K562 (cell line): Measurements from ENCODE around the gene PSMC4. TPM values are rescaled to one million over a fixed set of nuclear protein-coding genes. Genes with fewer than 3 reads are reported as not detected.

ENCODE experiments used
- ELF4 ChIP-seq: fragments of 450-650 bp; formaldehyde crosslinking; IDR thresholded peaks from 2 replicates; pipeline ENCODE4 v1.4.0; 2022; ENCODE audit warnings: missing genetic modification characterization
- FOXJ2 ChIP-seq: fragments of 200-800 bp; sonication (Bioruptor generic); IDR thresholded peaks from 2 replicates; pipeline ENCODE4 v1.6.1; 2016; ENCODE audit warnings: missing genetic modification characterization, missing compliant biosample characterization
- FOXK1 ChIP-seq: sonication (generic); formaldehyde crosslinking; IDR thresholded peaks from 2 replicates; pipeline ENCODE4 v1.8.0; 2022; ENCODE audit warnings: missing genetic modification reagents, mild to moderate bottlenecking, borderline replicate concordance
- MCM2 ChIP-seq: fragments of 450-650 bp; IDR thresholded peaks from 2 replicates; pipeline ENCODE4 v1.6.1; 2017; ENCODE audit warnings: low read depth, mild to moderate bottlenecking
- MEF2A ChIP-seq: IDR thresholded peaks from 2 replicates; pipeline ENCODE4 v1.6.1; 2011; ENCODE audit warnings: low read depth, mild to moderate bottlenecking, low read length, moderate library complexity; ENCODE audit not compliant: control insufficient read depth
- MEIS2 ChIP-seq: fragments of 450-650 bp; IDR thresholded peaks from 2 replicates; pipeline ENCODE4 v1.6.1; 2014; ENCODE audit warnings: mild to moderate bottlenecking; ENCODE audit not compliant: partially characterized antibody
- MTA3 ChIP-seq: fragments of 450-650 bp; formaldehyde crosslinking; IDR thresholded peaks from 2 replicates; pipeline ENCODE4 v1.6.1; 2017; ENCODE audit warnings: mild to moderate bottlenecking, borderline replicate concordance
- NEUROD1 ChIP-seq: fragments of 150-350 bp; IDR thresholded peaks from 2 replicates; pipeline ENCODE4 v1.6.1; 2014; ENCODE audit warnings: borderline replicate concordance, low read length, low read depth; ENCODE audit not compliant: partially characterized antibody
- NFYB ChIP-seq: IDR thresholded peaks from 2 replicates; pipeline ENCODE4 v1.6.1; 2011; ENCODE audit warnings: mild to moderate bottlenecking, moderate library complexity; ENCODE audit not compliant: insufficient read length; ENCODE audit errors: extremely low read depth
- OTX1 ChIP-seq: fragments of 450-650 bp; formaldehyde crosslinking; IDR thresholded peaks from 2 replicates; pipeline ENCODE4 v1.4.0; 2022; ENCODE audit warnings: mild to moderate bottlenecking
- POLR2G ChIP-seq: fragments of 200-400 bp; formaldehyde crosslinking; IDR thresholded peaks from 2 replicates; pipeline ENCODE4 v1.6.1; 2017; ENCODE audit warnings: low read depth, mild to moderate bottlenecking, antibody characterized with exemption, low read length, moderate library complexity
- SREBF2 ChIP-seq: sonication (generic); formaldehyde crosslinking; IDR thresholded peaks from 2 replicates; pipeline ENCODE4 v1.4.0; 2020; ENCODE audit warnings: mild to moderate bottlenecking, missing genetic modification reagents
- TCF7 ChIP-seq: sonication (generic); IDR thresholded peaks from 2 replicates; pipeline ENCODE4 v1.6.1; 2016; ENCODE audit warnings: antibody characterized with exemption, borderline replicate concordance
- ZC3H4 ChIP-seq: sonication (generic); formaldehyde crosslinking; IDR thresholded peaks from 2 replicates; pipeline ENCODE4 v1.9.0; 2021; ENCODE audit warnings: missing genetic modification reagents, borderline replicate concordance
- ZFX ChIP-seq: sonication (generic); formaldehyde crosslinking; IDR thresholded peaks from 2 replicates; pipeline ENCODE4 v1.8.0; 2022; ENCODE audit warnings: mild to moderate bottlenecking, missing genetic modification reagents, moderate library complexity
- ZKSCAN3 ChIP-seq: fragments of 250-450 bp; sonication (Bioruptor Pico); IDR thresholded peaks from 2 replicates; pipeline ENCODE4 v1.4.0; 2020
- ZNF175 ChIP-seq: fragments of 200-800 bp; sonication (Bioruptor generic); IDR thresholded peaks from 2 replicates; pipeline ENCODE4 v1.6.1; 2016; ENCODE audit warnings: low read depth, mild to moderate bottlenecking, missing genetic modification characterization, missing compliant biosample characterization
- ZNF217 ChIP-seq: sonication (generic); formaldehyde crosslinking; IDR thresholded peaks from 2 replicates; pipeline ENCODE4 v1.8.0; 2022; ENCODE audit warnings: mild to moderate bottlenecking, missing genetic modification reagents
- ZSCAN32 ChIP-seq: fragments of 450-650 bp; formaldehyde crosslinking; IDR thresholded peaks from 2 replicates; pipeline ENCODE4 v1.4.0; 2020; ENCODE audit warnings: mild to moderate bottlenecking, moderate library complexity
- polyA plus RNA-seq, 8 experiments: library from polyadenylated mRNA; depleted of rRNA in 4 of 8; stranded (reverse) in 5 of 8; unstranded in 3 of 8; fragments of >200 nt; fragmentation: Nextera tagmentation in 2 of 8; fragmentation: Illumina TruSeq in 1 of 8; extraction: Ambion mirVana in 2 of 8; extraction: Trizol in 1 of 8; gene quantifications; 2 replicates each; pipeline versions ENCODE4 v1.2.1 to v1.2.3, GENCODE V29; 2011 to 2014; ENCODE audit warnings: inconsistent platforms in 1 of 8, missing spikeins in 1 of 8
- total RNA-seq, 7 experiments: library from RNA; depleted of rRNA in 6 of 7; stranded (reverse); fragments of >200 nt in 6 of 7; fragmentation: Illumina TruSeq in 2 of 7; extraction: Trizol in 2 of 7; gene quantifications; 2 replicates each; pipeline versions ENCODE4 v1.2.1 to v1.2.3, GENCODE V29; 2011 to 2021; ENCODE audit warnings: low replicate concordance in 1 of 7
- TF ChIP-seq, protein P1 (sequence below): fragments of 250-450 bp; sonication (Bioruptor Pico); IDR thresholded peaks from 2 replicates; pipeline ENCODE4 v1.4.0; 2020; ENCODE audit warnings: mild to moderate bottlenecking, moderate library complexity
- TF ChIP-seq, protein P2 (sequence below): sonication (generic); formaldehyde crosslinking; IDR thresholded peaks from 2 replicates; pipeline ENCODE4 v1.8.0; 2022; ENCODE audit warnings: missing genetic modification reagents, mild to moderate bottlenecking, moderate library complexity, borderline replicate concordance
- TF ChIP-seq, protein P3 (sequence below): sonication (generic); formaldehyde crosslinking; IDR thresholded peaks from 2 replicates; pipeline ENCODE4 v1.8.1; 2023; ENCODE audit warnings: mild to moderate bottlenecking, missing genetic modification reagents, moderate library complexity

Gene PSMC4
- total and polyA plus RNA-seq, 9 of the 15 experiments (the other 6 are each of a cell fraction or from before 2014, with no cell fraction given) = 45.9 to 475 (median 142) TPM

DNA sequence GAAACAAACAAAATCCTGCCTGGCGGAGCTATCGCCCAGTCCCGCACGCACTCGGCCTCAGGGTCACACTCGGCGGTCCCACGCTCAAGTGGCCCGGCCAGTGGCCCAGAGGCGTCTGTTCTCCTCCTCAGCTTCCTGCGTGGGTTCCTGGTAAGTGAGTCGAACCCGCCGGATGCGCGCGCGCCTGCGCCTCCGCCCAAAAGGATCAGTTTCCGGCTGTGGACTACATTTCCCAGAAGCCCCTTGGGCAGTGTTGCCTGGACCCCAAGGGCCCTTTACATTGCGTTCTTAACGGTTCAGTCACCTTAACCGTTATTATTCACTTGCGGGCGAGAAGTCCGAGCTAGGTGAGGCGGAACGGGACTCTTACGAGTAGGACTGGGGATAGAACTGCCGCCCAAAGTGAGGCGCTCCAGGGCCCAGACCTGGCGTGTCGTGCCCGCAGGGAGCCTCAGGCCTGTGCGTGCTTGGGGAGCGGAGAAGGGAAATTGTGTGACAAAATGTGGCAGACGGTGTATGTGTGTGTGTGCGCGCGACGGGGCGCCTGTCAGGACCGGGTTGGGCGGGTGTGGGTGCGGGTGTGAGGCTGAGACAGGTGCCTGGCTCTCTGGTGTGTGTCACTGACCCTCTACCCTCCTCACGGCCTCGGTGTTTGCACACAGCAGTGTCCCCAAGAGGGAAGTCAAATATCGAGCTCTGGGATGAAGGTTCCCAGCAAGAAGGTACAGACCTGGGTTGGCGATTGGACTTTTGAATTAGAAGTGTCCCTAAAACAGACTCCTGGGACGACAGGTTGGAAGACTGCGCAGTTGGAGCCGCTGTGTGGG, 26.1 kb downstream of the PSMC4 start, which contains the start of gene ZNF546 (continued):
- TF ChIP-seq, protein P1, sequence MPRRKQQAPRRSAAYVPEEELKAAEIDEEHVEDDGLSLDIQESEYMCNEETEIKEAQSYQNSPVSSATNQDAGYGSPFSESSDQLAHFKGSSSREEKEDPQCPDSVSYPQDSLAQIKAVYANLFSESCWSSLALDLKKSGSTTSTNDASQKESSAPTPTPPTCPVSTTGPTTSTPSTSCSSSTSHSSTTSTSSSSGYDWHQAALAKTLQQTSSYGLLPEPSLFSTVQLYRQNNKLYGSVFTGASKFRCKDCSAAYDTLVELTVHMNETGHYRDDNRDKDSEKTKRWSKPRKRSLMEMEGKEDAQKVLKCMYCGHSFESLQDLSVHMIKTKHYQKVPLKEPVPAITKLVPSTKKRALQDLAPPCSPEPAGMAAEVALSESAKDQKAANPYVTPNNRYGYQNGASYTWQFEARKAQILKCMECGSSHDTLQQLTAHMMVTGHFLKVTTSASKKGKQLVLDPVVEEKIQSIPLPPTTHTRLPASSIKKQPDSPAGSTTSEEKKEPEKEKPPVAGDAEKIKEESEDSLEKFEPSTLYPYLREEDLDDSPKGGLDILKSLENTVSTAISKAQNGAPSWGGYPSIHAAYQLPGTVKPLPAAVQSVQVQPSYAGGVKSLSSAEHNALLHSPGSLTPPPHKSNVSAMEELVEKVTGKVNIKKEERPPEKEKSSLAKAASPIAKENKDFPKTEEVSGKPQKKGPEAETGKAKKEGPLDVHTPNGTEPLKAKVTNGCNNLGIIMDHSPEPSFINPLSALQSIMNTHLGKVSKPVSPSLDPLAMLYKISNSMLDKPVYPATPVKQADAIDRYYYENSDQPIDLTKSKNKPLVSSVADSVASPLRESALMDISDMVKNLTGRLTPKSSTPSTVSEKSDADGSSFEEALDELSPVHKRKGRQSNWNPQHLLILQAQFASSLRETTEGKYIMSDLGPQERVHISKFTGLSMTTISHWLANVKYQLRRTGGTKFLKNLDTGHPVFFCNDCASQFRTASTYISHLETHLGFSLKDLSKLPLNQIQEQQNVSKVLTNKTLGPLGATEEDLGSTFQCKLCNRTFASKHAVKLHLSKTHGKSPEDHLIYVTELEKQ = no peak
- TF ChIP-seq MCM2 (no peak), ZSCAN32 (CRISPR knock-in tag) (no peak), NFYB (no peak), ZNF217 (CRISPR knock-in tag) (no peak), OTX1 (peak; percentile 88; the same call in 1 of the 2 replicates), ELF4 (0 out of 2 replicates have a peak, but pooled peaks have one; percentile 20), MEF2A (no peak), MTA3 (0 out of 2 replicates have a peak, but pooled peaks have one; percentile 59), POLR2G (peak; percentile 97), ZC3H4 (no peak), TCF7 (no peak; the same call in 1 of the 2 replicates), ZNF175 (no peak), FOXJ2 (tag) (peak; percentile 68), SREBF2 (CRISPR knock-in tag) (no peak), MEIS2 (peak; percentile 74), NEUROD1 (peak; percentile 22), FOXK1 (CRISPR knock-in tag) (no peak), ZKSCAN3 (no peak), ZFX (CRISPR knock-in tag) (peak; percentile 100)
- TF ChIP-seq, protein P2, sequence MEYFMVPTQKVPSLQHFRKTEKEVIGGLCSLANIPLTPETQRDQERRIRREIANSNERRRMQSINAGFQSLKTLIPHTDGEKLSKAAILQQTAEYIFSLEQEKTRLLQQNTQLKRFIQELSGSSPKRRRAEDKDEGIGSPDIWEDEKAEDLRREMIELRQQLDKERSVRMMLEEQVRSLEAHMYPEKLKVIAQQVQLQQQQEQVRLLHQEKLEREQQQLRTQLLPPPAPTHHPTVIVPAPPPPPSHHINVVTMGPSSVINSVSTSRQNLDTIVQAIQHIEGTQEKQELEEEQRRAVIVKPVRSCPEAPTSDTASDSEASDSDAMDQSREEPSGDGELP (CRISPR knock-in tag) = peak; percentile 64
- TF ChIP-seq, protein P3, sequence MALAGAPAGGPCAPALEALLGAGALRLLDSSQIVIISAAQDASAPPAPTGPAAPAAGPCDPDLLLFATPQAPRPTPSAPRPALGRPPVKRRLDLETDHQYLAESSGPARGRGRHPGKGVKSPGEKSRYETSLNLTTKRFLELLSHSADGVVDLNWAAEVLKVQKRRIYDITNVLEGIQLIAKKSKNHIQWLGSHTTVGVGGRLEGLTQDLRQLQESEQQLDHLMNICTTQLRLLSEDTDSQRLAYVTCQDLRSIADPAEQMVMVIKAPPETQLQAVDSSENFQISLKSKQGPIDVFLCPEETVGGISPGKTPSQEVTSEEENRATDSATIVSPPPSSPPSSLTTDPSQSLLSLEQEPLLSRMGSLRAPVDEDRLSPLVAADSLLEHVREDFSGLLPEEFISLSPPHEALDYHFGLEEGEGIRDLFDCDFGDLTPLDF (CRISPR knock-in tag) = peak; percentile 20; the same call in 1 of the 2 replicates
